ENCODE results near the gene GRIP1.

- TF ChIP-seq CTCF (IDR thresholded peaks at IDR 0.05; ENCODE audit: low read length) (no peak), EZH2phosphoT487 (IDR thresholded peaks at IDR 0.05; ENCODE audit: low read length) (no peak), EZH2 (optimal IDR thresholded peaks at IDR 0.05; ENCODE audit: low read depth, low read length) (no peak)
Observed at GRCh38 chr12:66365718-66366490, 313.0 kb downstream of the GRIP1 start.
